ENCODE measurements around the gene F2.

DNA sequence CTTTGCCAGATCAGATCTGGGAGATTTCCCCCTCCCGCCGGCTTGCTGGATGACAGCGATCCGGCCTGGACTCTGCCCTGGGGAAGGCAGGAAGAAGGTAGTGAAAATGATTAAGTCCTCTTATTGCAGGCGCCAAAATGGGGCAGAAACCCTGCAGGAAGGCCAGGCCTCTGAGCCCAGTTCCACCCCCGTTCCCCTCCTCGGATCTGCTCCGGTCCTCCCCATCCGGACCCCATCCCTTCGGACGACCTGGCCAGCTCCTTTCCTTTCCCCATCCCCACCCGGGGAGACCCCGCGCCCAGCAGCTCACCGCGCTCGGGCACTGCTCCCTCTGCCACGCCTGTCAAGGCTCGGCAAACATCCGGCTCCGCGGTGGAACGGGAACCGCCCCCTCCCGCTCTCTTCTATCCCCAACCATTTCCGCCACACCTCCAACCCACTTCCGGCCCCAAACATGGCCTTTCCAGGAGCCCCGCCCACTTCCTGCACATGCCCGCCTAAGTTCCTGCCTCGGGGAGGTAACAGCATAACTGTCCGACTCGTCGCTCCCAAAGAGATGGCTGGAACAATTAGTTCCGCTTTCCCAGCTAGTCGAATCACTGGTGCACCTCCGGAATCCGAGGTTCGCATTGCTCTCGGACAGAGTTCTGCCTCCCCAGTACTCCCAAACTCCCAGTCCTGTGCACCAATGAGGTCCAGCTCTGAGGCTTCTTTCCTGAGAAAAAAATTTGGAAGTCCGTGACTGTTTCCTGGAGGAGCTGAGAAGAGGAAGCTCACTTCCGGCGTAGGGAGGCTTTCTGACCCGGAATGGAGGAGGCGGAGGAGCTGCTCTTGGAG is 18.6 kb upstream of the F2 start, which contains the start of the genes ARHGAP1 and ZNF408:
- TF ChIP-seq POLR2A (IDR thresholded peaks at IDR 0.05) = peak; percentile 92
- TF ChIP-seq, protein P1, sequence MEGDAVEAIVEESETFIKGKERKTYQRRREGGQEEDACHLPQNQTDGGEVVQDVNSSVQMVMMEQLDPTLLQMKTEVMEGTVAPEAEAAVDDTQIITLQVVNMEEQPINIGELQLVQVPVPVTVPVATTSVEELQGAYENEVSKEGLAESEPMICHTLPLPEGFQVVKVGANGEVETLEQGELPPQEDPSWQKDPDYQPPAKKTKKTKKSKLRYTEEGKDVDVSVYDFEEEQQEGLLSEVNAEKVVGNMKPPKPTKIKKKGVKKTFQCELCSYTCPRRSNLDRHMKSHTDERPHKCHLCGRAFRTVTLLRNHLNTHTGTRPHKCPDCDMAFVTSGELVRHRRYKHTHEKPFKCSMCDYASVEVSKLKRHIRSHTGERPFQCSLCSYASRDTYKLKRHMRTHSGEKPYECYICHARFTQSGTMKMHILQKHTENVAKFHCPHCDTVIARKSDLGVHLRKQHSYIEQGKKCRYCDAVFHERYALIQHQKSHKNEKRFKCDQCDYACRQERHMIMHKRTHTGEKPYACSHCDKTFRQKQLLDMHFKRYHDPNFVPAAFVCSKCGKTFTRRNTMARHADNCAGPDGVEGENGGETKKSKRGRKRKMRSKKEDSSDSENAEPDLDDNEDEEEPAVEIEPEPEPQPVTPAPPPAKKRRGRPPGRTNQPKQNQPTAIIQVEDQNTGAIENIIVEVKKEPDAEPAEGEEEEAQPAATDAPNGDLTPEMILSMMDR (IDR thresholded peaks at IDR 0.05) = no peak
